NCI-H1092 (cell line): ENCODE data around the gene NCS1.

Experiments
- DNase-seq: peaks from one replicate; lab custom pipeline; 2025; lab: John Stamatoyannopoulos, UW

The NCS1 gene

GRCh38 chr9:130172161-130172857, at the start of gene NCS1:
Gene NCS1, plus strand, starts transcription at chr9:130172404. Its CDS starts 260 bp downstream, at chr9:130172664.
- DNase-seq, result peak; percentile 47

GRCh38 chr9:130122456-130122855, 49.7 kb upstream of the NCS1 start:
- no peak for DNase-seq

GRCh38 chr9:130124085-130124860, 47.9 kb upstream of the NCS1 start:
- DNase-seq, result no peak

GRCh38 chr9:130126721-130127433, 45.3 kb upstream of the NCS1 start:
- DNase-seq, result no peak

- no peak for DNase-seq
Observed at GRCh38 chr9:130128251-130128650, 44.0 kb upstream of the NCS1 start.

- DNase-seq, result no peak
Observed at GRCh38 chr9:130128733-130129431, 43.3 kb upstream of the NCS1 start.

- no peak for DNase-seq
Observed at GRCh38 chr9:130129432-130130061, 42.7 kb upstream of the NCS1 start.

- no peak for DNase-seq
Observed at GRCh38 chr9:130132746-130133145, 39.5 kb upstream of the NCS1 start.

- DNase-seq, result no peak
Observed at GRCh38 chr9:130137081-130137640, 35.0 kb upstream of the NCS1 start.

- no peak for DNase-seq
Observed at GRCh38 chr9:130137641-130138081, 34.5 kb upstream of the NCS1 start.

- DNase-seq, result no peak
Observed at GRCh38 chr9:130138171-130138653, 34.0 kb upstream of the NCS1 start.

- DNase-seq, result no peak
Observed at GRCh38 chr9:130138791-130139190, 33.4 kb upstream of the NCS1 start.

GRCh38 chr9:130139251-130139650, 33.0 kb upstream of the NCS1 start:
- no peak for DNase-seq

- no peak for DNase-seq
Observed at GRCh38 chr9:130140706-130141105, 31.5 kb upstream of the NCS1 start.

- no peak for DNase-seq
Observed at GRCh38 chr9:130142056-130142455, 30.1 kb upstream of the NCS1 start.

- DNase-seq, result no peak
Observed at GRCh38 chr9:130142641-130143040, 29.6 kb upstream of the NCS1 start.

GRCh38 chr9:130143279-130143893, 28.8 kb upstream of the NCS1 start:
- no peak for DNase-seq

- no peak for DNase-seq
Observed at GRCh38 chr9:130143958-130144366, 28.2 kb upstream of the NCS1 start.

- no peak for DNase-seq
Observed at GRCh38 chr9:130144703-130145102, 27.5 kb upstream of the NCS1 start.

GRCh38 chr9:130145658-130146057, 26.5 kb upstream of the NCS1 start:
- DNase-seq, result no peak

- no peak for DNase-seq
Observed at GRCh38 chr9:130147198-130147597, 25.0 kb upstream of the NCS1 start.
